ENCODE data around the gene DGCR6L. TPM values are rescaled to one million over a fixed set of nuclear protein-coding genes. Genes with fewer than 3 reads are reported as not detected.

The DGCR6L gene
- total RNA-seq, 1 donor from 2014 or later = 39.8 TPM

DNA sequence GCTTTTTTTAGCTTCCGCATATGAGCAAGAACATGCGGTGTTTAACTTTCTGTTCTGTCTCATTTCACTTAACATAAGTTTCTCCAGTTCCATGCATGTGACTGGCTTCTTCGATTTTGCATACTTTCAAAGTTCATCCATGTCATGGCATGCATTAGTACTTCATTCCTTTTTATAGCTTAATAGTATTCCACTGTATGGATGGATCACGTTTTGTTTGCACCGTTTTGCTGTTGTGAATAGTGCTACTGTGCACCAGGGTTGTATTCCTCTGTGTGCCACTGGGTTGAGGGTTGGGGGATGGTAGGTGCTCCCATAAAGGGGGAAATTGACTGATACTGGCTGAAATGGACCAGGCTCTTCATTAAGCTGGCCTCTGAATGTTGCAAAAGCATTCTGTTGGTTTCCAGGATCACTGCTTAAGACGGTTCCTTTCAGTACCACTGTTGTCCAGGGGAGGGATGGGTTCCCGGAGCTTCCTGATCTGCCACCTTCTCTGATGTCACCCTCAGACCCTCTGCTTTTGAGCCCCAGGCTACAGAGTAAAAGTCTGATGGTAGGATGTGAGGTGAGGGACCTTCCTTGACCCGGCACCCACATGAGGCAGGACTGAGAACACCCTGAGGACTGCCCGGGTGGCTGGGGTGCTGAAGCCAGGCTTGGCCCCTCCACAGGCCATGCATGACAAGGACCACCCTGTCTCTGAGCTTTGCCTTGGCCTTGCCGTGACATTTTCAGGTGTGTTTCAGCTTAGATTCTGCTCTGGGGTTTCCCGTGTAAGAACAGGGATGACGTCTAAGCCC lies 24.4 kb downstream of the DGCR6L start:
- Histone ChIP-seq H3K36me3 (no peaks in the 10 kb centered on the region), H3K4me1 (peaks cover 14% of the 10 kb centered on the region), H3K27me3 (no peaks in the 10 kb centered on the region), H3K9me3 (no peaks in the 10 kb centered on the region), H3K27ac (no peak overlapping the region), H3K4me3 (no peak overlapping the region)
- intact Hi-C loops (cut with DNase I) = no loop called here
- TF ChIP-seq, protein P1, sequence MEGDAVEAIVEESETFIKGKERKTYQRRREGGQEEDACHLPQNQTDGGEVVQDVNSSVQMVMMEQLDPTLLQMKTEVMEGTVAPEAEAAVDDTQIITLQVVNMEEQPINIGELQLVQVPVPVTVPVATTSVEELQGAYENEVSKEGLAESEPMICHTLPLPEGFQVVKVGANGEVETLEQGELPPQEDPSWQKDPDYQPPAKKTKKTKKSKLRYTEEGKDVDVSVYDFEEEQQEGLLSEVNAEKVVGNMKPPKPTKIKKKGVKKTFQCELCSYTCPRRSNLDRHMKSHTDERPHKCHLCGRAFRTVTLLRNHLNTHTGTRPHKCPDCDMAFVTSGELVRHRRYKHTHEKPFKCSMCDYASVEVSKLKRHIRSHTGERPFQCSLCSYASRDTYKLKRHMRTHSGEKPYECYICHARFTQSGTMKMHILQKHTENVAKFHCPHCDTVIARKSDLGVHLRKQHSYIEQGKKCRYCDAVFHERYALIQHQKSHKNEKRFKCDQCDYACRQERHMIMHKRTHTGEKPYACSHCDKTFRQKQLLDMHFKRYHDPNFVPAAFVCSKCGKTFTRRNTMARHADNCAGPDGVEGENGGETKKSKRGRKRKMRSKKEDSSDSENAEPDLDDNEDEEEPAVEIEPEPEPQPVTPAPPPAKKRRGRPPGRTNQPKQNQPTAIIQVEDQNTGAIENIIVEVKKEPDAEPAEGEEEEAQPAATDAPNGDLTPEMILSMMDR (IDR thresholded peaks at IDR 0.05) = no peak
- no peak for TF ChIP-seq POLR2A (IDR thresholded peaks at IDR 0.05)
- DNase-seq (ENCODE audit: extremely low spot score in 2 of 2) = no peak

DNA sequence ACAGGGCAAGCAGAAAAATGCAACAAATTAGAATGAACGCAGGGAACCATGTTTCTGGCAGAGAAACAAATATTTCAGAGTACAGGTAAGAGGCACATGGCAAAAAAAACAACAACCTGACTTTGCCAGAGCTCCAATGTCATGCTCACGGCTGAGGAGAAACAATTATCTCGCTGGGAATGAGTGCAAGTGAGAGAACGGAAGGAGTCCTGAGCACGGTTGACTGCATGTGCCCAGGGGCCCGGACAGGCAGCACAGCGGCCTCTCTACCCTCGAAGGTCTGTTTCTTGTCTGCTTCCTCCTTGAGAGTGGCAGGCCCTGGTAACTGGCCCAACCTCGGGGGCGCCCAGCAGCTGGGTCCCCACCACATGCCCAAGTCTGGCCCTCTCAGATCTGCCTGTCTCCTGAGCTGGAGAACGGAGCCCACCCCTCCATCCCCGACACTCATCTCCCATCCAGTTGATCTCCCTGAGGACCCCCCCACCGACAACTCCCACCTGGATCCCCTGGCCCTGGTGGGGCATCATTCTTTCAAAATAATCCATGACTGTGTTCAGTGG lies 27.1 kb downstream of the DGCR6L start:
- no peak overlapping the region for H3K4me3 ChIP-seq
- no peaks in the 10 kb centered on the region for H3K27me3 ChIP-seq
- H3K9me3 ChIP-seq = no peaks in the 10 kb centered on the region
- intact Hi-C loops (cut with DNase I) = no loop called here
- no peaks in the 10 kb centered on the region for H3K4me1 ChIP-seq
- DNase-seq (ENCODE audit: extremely low spot score in 2 of 2) = no peak
- H3K27ac ChIP-seq = no peak overlapping the region
- H3K36me3 ChIP-seq = no peaks in the 10 kb centered on the region
- TF ChIP-seq POLR2AphosphoS5 (IDR thresholded peaks at IDR 0.05; ENCODE audit: insufficient read depth in 1 of 2, low read depth in 1 of 2) (no peak), POLR2A (IDR thresholded peaks at IDR 0.05) (no peak)
- TF ChIP-seq, protein P1 (IDR thresholded peaks at IDR 0.05) = no peak

DNA sequence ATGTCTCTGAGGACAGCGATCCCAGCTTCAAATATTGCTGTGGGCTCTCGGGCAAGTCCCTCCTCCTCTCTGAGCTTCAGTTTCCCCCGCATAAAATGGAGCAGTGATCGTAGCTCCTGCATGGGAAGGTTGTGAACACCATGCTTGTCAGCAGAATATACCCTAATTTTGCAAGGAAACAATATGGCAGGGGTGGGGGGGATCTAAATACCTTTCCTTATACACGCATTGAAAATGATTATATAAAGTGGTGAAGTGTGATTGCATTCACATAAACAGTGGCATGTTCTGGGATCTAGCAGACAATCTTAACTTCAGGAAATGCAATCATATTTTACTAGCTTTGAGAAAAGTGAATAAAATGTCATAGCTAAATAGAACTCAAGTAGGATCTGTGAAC lies 27.8 kb downstream of the DGCR6L start:
- H3K27me3 ChIP-seq = no peaks in the 10 kb centered on the region
- no peaks in the 10 kb centered on the region for H3K4me1 ChIP-seq
- no peaks in the 10 kb centered on the region for H3K9me3 ChIP-seq
- H3K36me3 ChIP-seq = no peaks in the 10 kb centered on the region
- H3K4me3 ChIP-seq = no peak overlapping the region
- TF ChIP-seq POLR2A (IDR thresholded peaks at IDR 0.05) (no peak), POLR2AphosphoS5 (IDR thresholded peaks at IDR 0.05; ENCODE audit: insufficient read depth in 1 of 2, low read depth in 1 of 2) (no peak)
- TF ChIP-seq, protein P1 (IDR thresholded peaks at IDR 0.05) = no peak
- DNase-seq (ENCODE audit: extremely low spot score in 2 of 2) = no peak
- no peak overlapping the region for H3K27ac ChIP-seq
- intact Hi-C loops (cut with DNase I) = no loop called here

DNA sequence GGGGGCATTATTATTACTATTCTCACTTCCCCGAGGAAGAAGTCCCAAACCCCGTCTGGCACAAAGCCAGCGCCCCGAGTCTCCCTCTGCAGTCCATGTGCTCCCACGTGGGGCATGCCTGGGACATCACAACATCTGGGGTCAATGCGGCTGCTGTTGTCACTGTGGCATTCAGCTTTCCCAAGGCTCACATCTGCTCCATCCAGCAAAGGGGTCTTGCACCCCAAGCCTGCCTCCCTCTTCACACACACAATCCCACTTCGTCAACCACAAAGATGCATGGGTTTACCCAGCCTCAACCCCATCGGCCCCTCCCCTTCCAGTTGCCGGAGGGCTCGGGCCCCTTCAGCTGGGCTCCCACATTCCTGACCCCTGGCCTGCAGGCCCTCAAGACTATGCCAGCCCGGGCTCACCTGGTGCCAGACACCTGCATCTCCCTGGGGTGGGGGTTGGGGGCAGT lies 28.2 kb downstream of the DGCR6L start:
- Histone ChIP-seq H3K4me3 (no peak overlapping the region), H3K36me3 (no peaks in the 10 kb centered on the region), H3K27me3 (no peaks in the 10 kb centered on the region), H3K4me1 (no peaks in the 10 kb centered on the region), H3K27ac (no peak overlapping the region), H3K9me3 (no peaks in the 10 kb centered on the region)
- intact Hi-C loops (cut with DNase I) = no loop called here
- DNase-seq (ENCODE audit: extremely low spot score in 2 of 2) = no peak
- TF ChIP-seq, protein P1 (IDR thresholded peaks at IDR 0.05) = no peak
- TF ChIP-seq POLR2A (IDR thresholded peaks at IDR 0.05) (no peak), POLR2AphosphoS5 (IDR thresholded peaks at IDR 0.05; ENCODE audit: insufficient read depth in 1 of 2, low read depth in 1 of 2) (no peak)

DNA sequence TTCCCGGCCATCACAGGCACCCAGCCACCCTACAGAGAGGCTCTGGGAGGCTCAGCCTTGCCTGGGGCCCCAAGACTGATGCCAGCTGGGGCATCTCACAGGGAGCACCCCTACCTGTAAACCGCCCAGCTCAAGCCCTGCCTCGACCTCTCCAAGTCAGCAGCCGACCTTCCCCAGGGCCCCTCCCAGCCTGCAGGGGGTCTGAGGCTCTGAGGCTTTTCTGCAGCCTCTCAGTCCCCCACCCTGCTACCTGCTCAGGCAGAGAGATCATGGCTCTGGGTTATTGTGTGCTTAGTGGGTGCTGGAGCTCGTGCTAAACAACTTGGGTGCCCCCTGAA lies 28.6 kb downstream of the DGCR6L start:
- TF ChIP-seq, protein P1 (IDR thresholded peaks at IDR 0.05) = no peak
- no peak for TF ChIP-seq POLR2A (IDR thresholded peaks at IDR 0.05)
- TF ChIP-seq POLR2AphosphoS5 (IDR thresholded peaks at IDR 0.05; ENCODE audit: insufficient read depth in 1 of 2, low read depth in 1 of 2) = no peak
- Histone ChIP-seq H3K36me3 (no peaks in the 10 kb centered on the region), H3K9me3 (no peaks in the 10 kb centered on the region), H3K4me1 (no peaks in the 10 kb centered on the region), H3K4me3 (no peak overlapping the region), H3K27me3 (no peaks in the 10 kb centered on the region), H3K27ac (no peak overlapping the region)
- intact Hi-C loops (cut with DNase I) = no loop called here
- no peak for DNase-seq (ENCODE audit: extremely low spot score in 2 of 2)
